Mesothelial cell of epicardium (in vitro differentiated cells): ENCODE measurements around the gene PMVK. TPM values are rescaled to one million over a fixed set of nuclear protein-coding genes. Genes with fewer than 3 reads are reported as not detected.

Experiments
- DNase-seq, 2 experiments: peaks; one replicate each; pipeline ENCODE4 v3.0.0; 2021; ENCODE audit warnings: low spot score in 2 of 2; ENCODE audit not compliant: unreplicated experiment in 2 of 2
- H3K27ac Mint-ChIP-seq: 2 replicates; pipeline ENCODE4 v1.8.0; 2021; ENCODE audit warnings: mixed read lengths
- H3K27me3 Mint-ChIP-seq: 2 replicates; pipeline ENCODE4 v1.8.0; 2021; ENCODE audit warnings: low read depth, mixed read lengths
- H3K36me3 Mint-ChIP-seq: 2 replicates; pipeline ENCODE4 v1.8.0; 2021; ENCODE audit warnings: mixed read lengths
- H3K4me1 Mint-ChIP-seq: 2 replicates; pipeline ENCODE4 v1.8.0; 2021; ENCODE audit warnings: mixed read lengths
- H3K4me3 Mint-ChIP-seq: 2 replicates; pipeline ENCODE4 v1.8.0; 2021; ENCODE audit warnings: mild to moderate bottlenecking, moderate library complexity, mixed read lengths
- H3K9me3 Mint-ChIP-seq: 2 replicates; pipeline ENCODE4 v1.8.0; 2021; ENCODE audit warnings: mixed read lengths
- total RNA-seq: library from RNA; stranded (reverse); gene quantifications from 3 replicates; pipeline ENCODE4 v1.2.1, GENCODE V29; 2021
- TF ChIP-seq, protein P1 (sequence below): fragments of 200-600 bp; sonication (generic); IDR thresholded peaks from one replicate; pipeline ENCODE4 v1.5.0; 2021; ENCODE audit warnings: antibody characterized with exemption; ENCODE audit not compliant: unreplicated experiment

Gene PMVK
- total RNA-seq, 1 donor from 2014 or later: 20.5 TPM

DNA sequence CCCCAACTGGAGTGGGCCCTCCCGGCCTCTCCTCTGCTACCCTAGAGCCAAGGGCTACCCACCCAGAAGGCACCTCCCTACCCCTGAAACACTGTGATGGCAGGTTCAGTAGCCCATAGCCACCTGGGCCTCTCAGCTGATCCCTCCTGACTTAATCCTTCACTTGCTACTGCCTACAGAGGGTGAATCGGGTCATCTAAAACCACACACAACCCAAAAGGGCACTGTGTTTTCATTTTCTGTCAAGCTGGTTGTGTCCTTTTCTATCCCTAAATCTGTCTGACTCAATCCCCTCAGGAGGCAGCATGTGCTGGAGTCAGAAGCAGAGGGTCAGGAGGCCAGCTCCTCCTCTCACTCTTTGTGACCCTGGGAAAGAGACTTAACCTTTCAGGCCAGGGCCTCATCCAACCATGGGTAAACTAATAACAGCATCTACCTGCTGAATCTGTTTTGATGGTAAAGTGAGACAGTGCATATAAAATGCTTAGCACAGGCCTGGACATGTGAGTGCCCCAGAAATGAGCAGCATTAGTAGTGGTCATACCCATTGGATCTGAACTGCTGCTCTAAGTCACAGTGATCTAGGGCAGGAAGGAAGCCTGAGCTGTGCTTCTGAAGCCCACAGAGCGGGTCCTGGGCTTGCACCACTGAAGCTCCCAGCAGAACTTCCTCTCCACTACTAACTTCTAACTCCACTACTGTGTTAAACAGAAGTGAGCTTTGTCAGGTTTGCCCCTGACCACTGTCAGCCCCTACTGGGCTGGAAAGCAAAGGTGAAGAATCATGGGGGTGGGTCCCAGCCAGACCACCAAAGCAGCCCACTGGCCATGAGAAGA lies 11.0 kb downstream of the PMVK start:
- no peak for DNase-seq
- TF ChIP-seq, protein P1, sequence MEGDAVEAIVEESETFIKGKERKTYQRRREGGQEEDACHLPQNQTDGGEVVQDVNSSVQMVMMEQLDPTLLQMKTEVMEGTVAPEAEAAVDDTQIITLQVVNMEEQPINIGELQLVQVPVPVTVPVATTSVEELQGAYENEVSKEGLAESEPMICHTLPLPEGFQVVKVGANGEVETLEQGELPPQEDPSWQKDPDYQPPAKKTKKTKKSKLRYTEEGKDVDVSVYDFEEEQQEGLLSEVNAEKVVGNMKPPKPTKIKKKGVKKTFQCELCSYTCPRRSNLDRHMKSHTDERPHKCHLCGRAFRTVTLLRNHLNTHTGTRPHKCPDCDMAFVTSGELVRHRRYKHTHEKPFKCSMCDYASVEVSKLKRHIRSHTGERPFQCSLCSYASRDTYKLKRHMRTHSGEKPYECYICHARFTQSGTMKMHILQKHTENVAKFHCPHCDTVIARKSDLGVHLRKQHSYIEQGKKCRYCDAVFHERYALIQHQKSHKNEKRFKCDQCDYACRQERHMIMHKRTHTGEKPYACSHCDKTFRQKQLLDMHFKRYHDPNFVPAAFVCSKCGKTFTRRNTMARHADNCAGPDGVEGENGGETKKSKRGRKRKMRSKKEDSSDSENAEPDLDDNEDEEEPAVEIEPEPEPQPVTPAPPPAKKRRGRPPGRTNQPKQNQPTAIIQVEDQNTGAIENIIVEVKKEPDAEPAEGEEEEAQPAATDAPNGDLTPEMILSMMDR: no peak
- no peak overlapping the region for H3K4me3 Mint-ChIP-seq
- no peak overlapping the region for H3K27ac Mint-ChIP-seq
- no peaks in the 10 kb centered on the region for H3K4me1 Mint-ChIP-seq
- no peaks in the 10 kb centered on the region for H3K9me3 Mint-ChIP-seq
- H3K36me3 Mint-ChIP-seq: peaks cover 31% of the 10 kb centered on the region
- H3K27me3 Mint-ChIP-seq: no peaks in the 10 kb centered on the region

DNA sequence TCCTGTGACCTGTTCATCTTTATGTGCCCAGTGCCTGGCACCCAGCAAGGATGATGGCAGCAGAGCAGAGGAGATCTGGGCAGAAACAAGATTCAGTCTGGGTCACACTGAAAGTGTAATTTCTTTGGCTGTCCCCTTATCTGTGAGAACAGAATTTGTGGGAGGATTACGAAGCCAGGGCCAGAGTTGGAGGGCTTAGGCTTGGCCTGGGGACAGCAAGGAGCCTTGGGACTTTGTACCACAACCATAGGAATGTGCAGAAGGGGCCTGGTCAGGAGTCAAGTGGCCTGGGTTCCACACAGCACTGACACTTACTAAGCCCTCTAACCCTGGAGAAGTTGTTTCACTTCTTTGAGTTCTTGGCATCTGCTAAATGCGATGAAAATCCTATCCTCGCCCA lies 12.8 kb downstream of the PMVK start:
- no peaks in the 10 kb centered on the region for H3K4me1 Mint-ChIP-seq
- TF ChIP-seq, protein P1: no peak
- H3K9me3 Mint-ChIP-seq: no peaks in the 10 kb centered on the region
- H3K36me3 Mint-ChIP-seq: peaks cover 20% of the 10 kb centered on the region
- H3K4me3 Mint-ChIP-seq: no peak overlapping the region
- no peaks in the 10 kb centered on the region for H3K27me3 Mint-ChIP-seq
- DNase-seq: no peak
- no peak overlapping the region for H3K27ac Mint-ChIP-seq

DNA sequence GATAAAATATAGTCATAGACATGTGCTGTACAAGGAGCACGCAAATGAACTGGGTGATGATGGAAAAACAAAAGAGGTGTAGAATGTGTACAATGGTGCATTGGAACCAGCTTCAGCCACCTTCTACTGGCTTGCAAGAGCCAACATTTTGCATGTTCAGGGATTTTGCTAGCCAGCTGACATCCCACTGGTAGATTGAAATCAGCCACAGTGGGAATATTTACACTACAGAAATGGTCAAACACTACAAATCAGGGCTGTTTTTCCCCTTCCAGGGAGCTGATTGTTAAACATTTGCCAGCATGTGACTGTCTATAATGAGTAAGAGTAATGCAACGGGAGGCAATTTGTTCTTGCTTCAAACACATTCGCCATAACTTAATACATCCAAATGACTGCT lies 23.2 kb downstream of the PMVK start:
- Mint-ChIP-seq H3K9me3 (peaks cover 22% of the 10 kb centered on the region), H3K27ac (no peak overlapping the region), H3K27me3 (no peaks in the 10 kb centered on the region), H3K4me3 (no peak overlapping the region), H3K36me3 (peaks cover 10% of the 10 kb centered on the region), H3K4me1 (no peaks in the 10 kb centered on the region)
- TF ChIP-seq, protein P1: no peak
- no peak for DNase-seq

DNA sequence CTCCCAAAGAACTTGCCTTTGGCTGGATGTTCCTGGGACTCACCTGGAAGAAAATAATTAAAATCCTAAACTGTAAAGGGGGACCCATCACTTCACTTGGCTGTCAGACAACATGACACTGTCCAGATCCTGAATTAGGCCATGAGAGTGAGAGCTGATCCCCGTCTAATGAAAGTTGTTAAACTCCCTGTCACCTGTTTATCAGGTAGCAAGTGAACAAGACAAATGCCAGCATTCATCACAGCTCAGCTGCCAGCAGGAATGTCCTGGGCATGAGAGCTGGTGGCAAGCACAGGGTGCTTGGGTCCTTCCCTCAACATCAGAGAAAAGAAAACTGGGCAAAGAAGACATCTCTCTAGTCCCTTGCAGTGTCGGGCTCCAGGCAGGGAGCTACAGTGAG lies 23.8 kb downstream of the PMVK start:
- Mint-ChIP-seq H3K9me3 (peaks cover 27% of the 10 kb centered on the region), H3K4me3 (no peak overlapping the region), H3K4me1 (no peaks in the 10 kb centered on the region), H3K27me3 (no peaks in the 10 kb centered on the region), H3K27ac (no peak overlapping the region), H3K36me3 (peaks cover 10% of the 10 kb centered on the region)
- no peak for DNase-seq
- TF ChIP-seq, protein P1: no peak

GRCh38 chr1:154911691-154912550 lies 24.6 kb downstream of the PMVK start:
- H3K4me3 Mint-ChIP-seq: no peak overlapping the region
- TF ChIP-seq, protein P1: no peak
- H3K27me3 Mint-ChIP-seq: no peaks in the 10 kb centered on the region
- DNase-seq: no peak
- H3K27ac Mint-ChIP-seq: no peak overlapping the region
- H3K36me3 Mint-ChIP-seq: peaks cover 10% of the 10 kb centered on the region
- no peaks in the 10 kb centered on the region for H3K4me1 Mint-ChIP-seq
- peaks cover 30% of the 10 kb centered on the region for H3K9me3 Mint-ChIP-seq
